GM12878 (cell line): Measurements from ENCODE around the gene DDX10. TPM values are rescaled to one million over a fixed set of nuclear protein-coding genes. Genes with fewer than 3 reads are reported as not detected.

Experiments
- ATAC-seq: fragments of 200-7000 bp; cut with Tn5 transposase; 3 replicates; pipeline ENCODE4 v1.9.1; 2020; ENCODE audit warnings: mild to moderate bottlenecking, moderate library complexity
- BruUV-seq: library from RNA; stranded (reverse); fragments of 400-500 nt; replicated peaks from 2 replicates; lab custom pipeline; 2021; lab: Mats Ljungman, UMichigan
- CTCF ChIA-PET: fragments of 300-600 bp; sonication (Branson Sonifier 250); formaldehyde crosslinking; extraction: SDS; loops from one replicate; lab custom pipeline; 2021; ENCODE audit warnings: inconsistent platforms; lab: Yijun Ruan, JAX
- POLR2A ChIA-PET: fragments of 350-600 bp; formaldehyde crosslinking; extraction: SDS; loops from one replicate; lab custom pipeline; 2021; ENCODE audit warnings: inconsistent platforms; lab: Charles Lee
- RAD21 ChIA-PET: fragments of 300-600 bp; sonication (Branson Sonifier 250); formaldehyde crosslinking; loops from one replicate; lab custom pipeline; 2023; ENCODE audit warnings: antibody characterized with exemption; ENCODE audit not compliant: unreplicated experiment; lab: Charles Lee
- SMC1A ChIA-PET: fragments of 300-600 bp; sonication (Branson Sonifier 250); formaldehyde crosslinking; loops from one replicate; lab custom pipeline; 2023; ENCODE audit not compliant: unreplicated experiment, uncharacterized antibody; lab: Charles Lee
- DNase-seq: peaks from one replicate; pipeline ENCODE4 v3.0.0-alpha.2; 2011; ENCODE audit warnings: low read depth, low spot score
- FAIRE-seq: peaks from 3 replicates; lab custom pipeline; 2011; peaks lifted over from hg19 to GRCh38; lab: Jason Lieb, UNC
- H2AFZ ChIP-seq: 2 replicates; pipeline ENCODE4 v1.6.0; 2011; ENCODE audit warnings: low read depth, low read length, control low read depth; ENCODE audit not compliant: control insufficient read depth
- H3K27ac ChIP-seq: 2 replicates; pipeline ENCODE4 v1.5.1; 2011; ENCODE audit warnings: control low read depth; ENCODE audit not compliant: control insufficient read depth, insufficient read depth
- H3K27me3 ChIP-seq, 2 experiments: replicated peaks in 1 of 2; 2 replicates each; pipeline versions ENCODE4 v1.6.0 to v1.6.1; 2011; ENCODE audit warnings: low read length in 1 of 2; ENCODE audit not compliant: control insufficient read depth in 2 of 2, insufficient read depth in 2 of 2
- H3K36me3 ChIP-seq, 2 experiments: 2 replicates each; pipeline ENCODE4 v1.5.1; 2011; ENCODE audit warnings: low read length in 1 of 2; ENCODE audit not compliant: control insufficient read depth in 2 of 2, insufficient read depth in 2 of 2
- H3K4me1 ChIP-seq: 2 replicates; pipeline ENCODE4 v1.6.1; 2011; ENCODE audit warnings: mild to moderate bottlenecking, low read length, moderate library complexity, mixed read lengths; ENCODE audit not compliant: control insufficient read depth, insufficient read depth
- H3K4me2 ChIP-seq: 2 replicates; pipeline ENCODE4 v1.6.0; 2011; ENCODE audit warnings: control low read depth; ENCODE audit not compliant: control insufficient read depth, insufficient read depth
- H3K4me3 ChIP-seq: fragments of 200-600 bp; sonication (generic); 2 replicates; pipeline ENCODE4 v1.5.1; 2016
- H3K79me2 ChIP-seq: 2 replicates; pipeline ENCODE4 v1.6.0; 2011; ENCODE audit warnings: low read length; ENCODE audit not compliant: control insufficient read depth, insufficient read depth
- H3K9ac ChIP-seq: 2 replicates; pipeline ENCODE4 v1.8.0; 2011; ENCODE audit warnings: low read length, control low read depth, mixed read lengths; ENCODE audit not compliant: control insufficient read depth, insufficient read depth
- H3K9me3 ChIP-seq: replicated peaks from 3 replicates; pipeline ENCODE4 v1.5.1; 2011; ENCODE audit warnings: mild to moderate bottlenecking, low read length; ENCODE audit not compliant: control insufficient read depth, insufficient read depth
- H4K20me1 ChIP-seq: 2 replicates; pipeline ENCODE4 v1.6.0; 2011; ENCODE audit not compliant: control insufficient read depth, insufficient read depth
- ASH2L ChIP-seq: fragments of 300-600, 200-600 bp; sonication (generic); IDR thresholded peaks from 2 replicates; pipeline ENCODE4 v1.6.1; 2017; ENCODE audit warnings: low read depth, mild to moderate bottlenecking, borderline replicate concordance
- BCL11A ChIP-seq: IDR thresholded peaks from 2 replicates; pipeline ENCODE4 v1.6.1; 2011; ENCODE audit warnings: low read depth, low read length
- BCL3 ChIP-seq: IDR thresholded peaks from 2 replicates; pipeline ENCODE4 v1.6.1; 2011; ENCODE audit warnings: borderline replicate concordance, low read depth, mild to moderate bottlenecking, moderate library complexity, low read length; ENCODE audit not compliant: insufficient read depth, poor library complexity, severe bottlenecking
- BCLAF1 ChIP-seq: fragments of 450-650 bp; IDR thresholded peaks from 2 replicates; pipeline ENCODE4 v1.6.1; 2017; ENCODE audit warnings: antibody characterized with exemption, mild to moderate bottlenecking, moderate library complexity
- JUNB ChIP-seq: IDR thresholded peaks from 2 replicates; pipeline ENCODE4 v1.6.1; 2016; ENCODE audit warnings: antibody characterized with exemption, mild to moderate bottlenecking
- MAX ChIP-seq: IDR thresholded peaks from 2 replicates; pipeline ENCODE4 v1.6.1; 2012; ENCODE audit warnings: low read depth, low read length, improper control_type of control experiment
- MEF2A ChIP-seq: IDR thresholded peaks from 2 replicates; pipeline ENCODE4 v1.6.1; 2011; ENCODE audit warnings: low read depth, mild to moderate bottlenecking, low read length, moderate library complexity; ENCODE audit not compliant: insufficient read depth
- MTA3 ChIP-seq: IDR thresholded peaks from 2 replicates; pipeline ENCODE4 v1.6.1; 2012; ENCODE audit warnings: low read length, inconsistent platforms, borderline replicate concordance
- PAX8 ChIP-seq: fragments of 450-650 bp; IDR thresholded peaks from 2 replicates; pipeline ENCODE4 v1.6.1; 2017; ENCODE audit warnings: mild to moderate bottlenecking, moderate library complexity
- RB1 ChIP-seq: fragments of 450-650 bp; formaldehyde crosslinking; IDR thresholded peaks from 2 replicates; pipeline ENCODE4 v1.6.1; 2017; ENCODE audit warnings: mild to moderate bottlenecking, borderline replicate concordance
- RFX5 ChIP-seq: IDR thresholded peaks from 2 replicates; pipeline ENCODE4 v1.6.1; 2011; ENCODE audit warnings: low read depth, low read length, improper control_type of control experiment
- SMARCA5 ChIP-seq: fragments of 450-650 bp; IDR thresholded peaks from 2 replicates; pipeline ENCODE4 v1.6.1; 2017; ENCODE audit warnings: mild to moderate bottlenecking
- STAT1 ChIP-seq: fragments of 450-650 bp; conservative IDR thresholded peaks from 2 replicates; pipeline ENCODE4 v1.6.1; 2014; ENCODE audit warnings: antibody characterized with exemption, mild to moderate bottlenecking
- TAF1 ChIP-seq: IDR thresholded peaks from 2 replicates; pipeline ENCODE4 v1.6.1; 2011; ENCODE audit warnings: mild to moderate bottlenecking, low read depth, low read length, borderline replicate concordance
- ZBED1 ChIP-seq: IDR thresholded peaks from 2 replicates; pipeline ENCODE4 v1.6.1; 2016; ENCODE audit warnings: borderline replicate concordance
- ZBTB11 ChIP-seq: fragments of 450-650 bp; formaldehyde crosslinking; IDR thresholded peaks from 2 replicates; pipeline ENCODE4 v1.5.0; 2022; ENCODE audit warnings: mild to moderate bottlenecking, missing genetic modification characterization
- ZSCAN29 ChIP-seq: fragments of 450-650 bp; IDR thresholded peaks from 2 replicates; pipeline ENCODE4 v1.6.1; 2017; ENCODE audit warnings: mild to moderate bottlenecking, moderate library complexity
- in situ Hi-C: fragments of 300-500 bp; cut with MboI; formaldehyde crosslinking; loops from 9 replicates; pipeline ENCODE4 v1.14.3; 2018; ENCODE audit warnings: mixed read lengths
- intact Hi-C: fragments of 100-400 bp; cut with micrococcal nuclease; formaldehyde crosslinking; loops from one replicate; pipeline ENCODE4 v1.14.2; 2022; ENCODE audit not compliant: unreplicated experiment
- polyA plus RNA-seq, 11 experiments: library from polyadenylated mRNA; depleted of rRNA in 4 of 11; unstranded in 6 of 11; stranded (reverse) in 5 of 11; fragments of >200 nt; fragmentation: Nextera tagmentation in 4 of 11; fragmentation: Illumina TruSeq in 1 of 11; extraction: Ambion mirVana in 4 of 11; extraction: Trizol in 1 of 11; gene quantifications; 1 replicate in 1 of 11; 2 replicates in 10 of 11; pipeline versions ENCODE4 v1.2.1 to v1.2.3, GENCODE V29; 2011 to 2016; ENCODE audit warnings: inconsistent platforms in 2 of 11, missing spikeins in 2 of 11, low read depth in 1 of 11
- total RNA-seq, 4 experiments: library from RNA; depleted of rRNA in 3 of 4; stranded (reverse); fragments of >200 nt in 3 of 4; fragmentation: Illumina TruSeq in 1 of 4; extraction: Trizol in 1 of 4; gene quantifications; 2 replicates each; pipeline versions ENCODE4 v1.2.1 to v1.2.3, GENCODE V29; 2013 to 2021

DDX10 gene
- total and polyA plus RNA-seq, 10 of the 15 experiments (the other 5 are each of a cell fraction or from before 2014, with no cell fraction given): 20.9 to 51.5 (median 31.9) TPM

GRCh38 chr11:108708173-108708572, 43.3 kb downstream of the DDX10 start:
- ChIA-PET SMC1A (interaction anchor here (0.9 to 7.3 kb wide), 5 partner anchors 8 to 26 kb away, joined by 3 to 51 read pairs (median 8); no protein-coding TSS in a partner anchor), CTCF (interaction anchor here (1.0 to 4.1 kb wide), 3 partner anchors 9 to 26 kb away, joined by 3 to 28 read pairs (median 7); no protein-coding TSS in a partner anchor), RAD21 (no interaction called here), POLR2A (no interaction called here)
- no peaks in the 10 kb centered on the region for H4K20me1 ChIP-seq
- ATAC-seq: no peak
- DNase-seq: no peak
- H3K4me1 ChIP-seq: peaks cover 4% of the 10 kb centered on the region; the same call in 1 of the 2 replicates
- intact Hi-C loops: no loop called here
- no peak for FAIRE-seq
- H3K9ac ChIP-seq: no peak overlapping the region
- H3K36me3 ChIP-seq: peaks cover 9 to 14% of the 10 kb centered on the region in 2 experiments; a peak in 3 of 4 replicates
- no peak overlapping the region for H3K4me2 ChIP-seq
- H3K27me3 ChIP-seq: no peaks in the 10 kb centered on the region
- H2AFZ ChIP-seq: no peak overlapping the region
- H3K79me2 ChIP-seq: peaks cover 4% of the 10 kb centered on the region; the same call in 1 of the 2 replicates
- BruUV-seq: no TSS peak
- H3K4me3 ChIP-seq: no peak overlapping the region
- H3K27ac ChIP-seq: no peak overlapping the region
- in situ Hi-C loops: no loop called here
- H3K9me3 ChIP-seq: peaks cover 14% of the 10 kb centered on the region
- TF ChIP-seq ZBTB11 (no peak), STAT1 (no peak), JUNB (no peak), BCL3 (no peak), MEF2A (no peak), RB1 (no peak), RFX5 (no peak), ASH2L (no peak), BCLAF1 (no peak), ZBED1 (no peak), MAX (no peak), TAF1 (no peak), MTA3 (no peak), PAX8 (no peak), BCL11A (no peak), ZSCAN29 (no peak), SMARCA5 (no peak)
